ENCODE results near the gene ZNF263.

ZNF263 gene

GRCh38 chr16:3264137-3265036 is 18.9 kb upstream of the ZNF263 start (continued):
- TF ChIP-seq ZNF37A (tag by site-specific recombination; IDR thresholded peaks at IDR 0.05): no peak; the same call in 1 of the 2 replicates
- no peak for TF ChIP-seq RBAK (tag by site-specific recombination; IDR thresholded peaks at IDR 0.05)
- peak; percentile 80 for TF ChIP-seq PRDM1 (tag by site-specific recombination; IDR thresholded peaks at IDR 0.05)
- no peak for TF ChIP-seq ZNF571 (tag by site-specific recombination; IDR thresholded peaks at IDR 0.05)
- TF ChIP-seq ZNF133 (tag by site-specific recombination; IDR thresholded peaks at IDR 0.05): 0 out of 2 replicates have a peak, but pooled peaks have one; percentile 15
- no peak for TF ChIP-seq ZNF174 (tag by site-specific recombination; IDR thresholded peaks at IDR 0.05)
- no peak for TF ChIP-seq ZNF529 (tag by site-specific recombination; IDR thresholded peaks at IDR 0.05; ENCODE audit: insufficient replicate concordance)
- TF ChIP-seq ZNF140 (tag by site-specific recombination; IDR thresholded peaks at IDR 0.05): no peak
- TF ChIP-seq GLIS2 (tag by site-specific recombination; IDR thresholded peaks at IDR 0.05): peak; percentile 99
- TF ChIP-seq ZNF707 (tag by site-specific recombination; IDR thresholded peaks at IDR 0.05): no peak
- TF ChIP-seq ZNF658 (tag by site-specific recombination; IDR thresholded peaks at IDR 0.05): no peak
- TF ChIP-seq, protein P1, sequence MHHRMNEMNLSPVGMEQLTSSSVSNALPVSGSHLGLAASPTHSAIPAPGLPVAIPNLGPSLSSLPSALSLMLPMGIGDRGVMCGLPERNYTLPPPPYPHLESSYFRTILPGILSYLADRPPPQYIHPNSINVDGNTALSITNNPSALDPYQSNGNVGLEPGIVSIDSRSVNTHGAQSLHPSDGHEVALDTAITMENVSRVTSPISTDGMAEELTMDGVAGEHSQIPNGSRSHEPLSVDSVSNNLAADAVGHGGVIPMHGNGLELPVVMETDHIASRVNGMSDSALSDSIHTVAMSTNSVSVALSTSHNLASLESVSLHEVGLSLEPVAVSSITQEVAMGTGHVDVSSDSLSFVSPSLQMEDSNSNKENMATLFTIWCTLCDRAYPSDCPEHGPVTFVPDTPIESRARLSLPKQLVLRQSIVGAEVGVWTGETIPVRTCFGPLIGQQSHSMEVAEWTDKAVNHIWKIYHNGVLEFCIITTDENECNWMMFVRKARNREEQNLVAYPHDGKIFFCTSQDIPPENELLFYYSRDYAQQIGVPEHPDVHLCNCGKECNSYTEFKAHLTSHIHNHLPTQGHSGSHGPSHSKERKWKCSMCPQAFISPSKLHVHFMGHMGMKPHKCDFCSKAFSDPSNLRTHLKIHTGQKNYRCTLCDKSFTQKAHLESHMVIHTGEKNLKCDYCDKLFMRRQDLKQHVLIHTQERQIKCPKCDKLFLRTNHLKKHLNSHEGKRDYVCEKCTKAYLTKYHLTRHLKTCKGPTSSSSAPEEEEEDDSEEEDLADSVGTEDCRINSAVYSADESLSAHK (tag by site-specific recombination; IDR thresholded peaks at IDR 0.05): 0 out of 2 replicates have a peak, but pooled peaks have one; percentile 5
- TF ChIP-seq ZNF548 (tag by site-specific recombination; IDR thresholded peaks at IDR 0.05): no peak
- TF ChIP-seq ZNF362 (tag by site-specific recombination; IDR thresholded peaks at IDR 0.05): no peak
- TF ChIP-seq ZNF155 (tag by site-specific recombination; IDR thresholded peaks at IDR 0.05): no peak
- TF ChIP-seq, protein P2, sequence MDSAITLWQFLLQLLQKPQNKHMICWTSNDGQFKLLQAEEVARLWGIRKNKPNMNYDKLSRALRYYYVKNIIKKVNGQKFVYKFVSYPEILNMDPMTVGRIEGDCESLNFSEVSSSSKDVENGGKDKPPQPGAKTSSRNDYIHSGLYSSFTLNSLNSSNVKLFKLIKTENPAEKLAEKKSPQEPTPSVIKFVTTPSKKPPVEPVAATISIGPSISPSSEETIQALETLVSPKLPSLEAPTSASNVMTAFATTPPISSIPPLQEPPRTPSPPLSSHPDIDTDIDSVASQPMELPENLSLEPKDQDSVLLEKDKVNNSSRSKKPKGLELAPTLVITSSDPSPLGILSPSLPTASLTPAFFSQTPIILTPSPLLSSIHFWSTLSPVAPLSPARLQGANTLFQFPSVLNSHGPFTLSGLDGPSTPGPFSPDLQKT (IDR thresholded peaks at IDR 0.05; ENCODE audit: borderline replicate concordance, low read depth, low read length): no peak
- TF ChIP-seq ZNF785 (tag by site-specific recombination; IDR thresholded peaks at IDR 0.05): no peak
- TF ChIP-seq TCF7L2 (IDR thresholded peaks at IDR 0.05; ENCODE audit: borderline replicate concordance, low read depth, low read length): no peak
- TF ChIP-seq KLF1 (tag by site-specific recombination; IDR thresholded peaks at IDR 0.05): peak; percentile 7; the same call in 1 of the 2 replicates
- no peak for TF ChIP-seq ZNF280D (tag by site-specific recombination; IDR thresholded peaks at IDR 0.05)
- TF ChIP-seq, protein P3, sequence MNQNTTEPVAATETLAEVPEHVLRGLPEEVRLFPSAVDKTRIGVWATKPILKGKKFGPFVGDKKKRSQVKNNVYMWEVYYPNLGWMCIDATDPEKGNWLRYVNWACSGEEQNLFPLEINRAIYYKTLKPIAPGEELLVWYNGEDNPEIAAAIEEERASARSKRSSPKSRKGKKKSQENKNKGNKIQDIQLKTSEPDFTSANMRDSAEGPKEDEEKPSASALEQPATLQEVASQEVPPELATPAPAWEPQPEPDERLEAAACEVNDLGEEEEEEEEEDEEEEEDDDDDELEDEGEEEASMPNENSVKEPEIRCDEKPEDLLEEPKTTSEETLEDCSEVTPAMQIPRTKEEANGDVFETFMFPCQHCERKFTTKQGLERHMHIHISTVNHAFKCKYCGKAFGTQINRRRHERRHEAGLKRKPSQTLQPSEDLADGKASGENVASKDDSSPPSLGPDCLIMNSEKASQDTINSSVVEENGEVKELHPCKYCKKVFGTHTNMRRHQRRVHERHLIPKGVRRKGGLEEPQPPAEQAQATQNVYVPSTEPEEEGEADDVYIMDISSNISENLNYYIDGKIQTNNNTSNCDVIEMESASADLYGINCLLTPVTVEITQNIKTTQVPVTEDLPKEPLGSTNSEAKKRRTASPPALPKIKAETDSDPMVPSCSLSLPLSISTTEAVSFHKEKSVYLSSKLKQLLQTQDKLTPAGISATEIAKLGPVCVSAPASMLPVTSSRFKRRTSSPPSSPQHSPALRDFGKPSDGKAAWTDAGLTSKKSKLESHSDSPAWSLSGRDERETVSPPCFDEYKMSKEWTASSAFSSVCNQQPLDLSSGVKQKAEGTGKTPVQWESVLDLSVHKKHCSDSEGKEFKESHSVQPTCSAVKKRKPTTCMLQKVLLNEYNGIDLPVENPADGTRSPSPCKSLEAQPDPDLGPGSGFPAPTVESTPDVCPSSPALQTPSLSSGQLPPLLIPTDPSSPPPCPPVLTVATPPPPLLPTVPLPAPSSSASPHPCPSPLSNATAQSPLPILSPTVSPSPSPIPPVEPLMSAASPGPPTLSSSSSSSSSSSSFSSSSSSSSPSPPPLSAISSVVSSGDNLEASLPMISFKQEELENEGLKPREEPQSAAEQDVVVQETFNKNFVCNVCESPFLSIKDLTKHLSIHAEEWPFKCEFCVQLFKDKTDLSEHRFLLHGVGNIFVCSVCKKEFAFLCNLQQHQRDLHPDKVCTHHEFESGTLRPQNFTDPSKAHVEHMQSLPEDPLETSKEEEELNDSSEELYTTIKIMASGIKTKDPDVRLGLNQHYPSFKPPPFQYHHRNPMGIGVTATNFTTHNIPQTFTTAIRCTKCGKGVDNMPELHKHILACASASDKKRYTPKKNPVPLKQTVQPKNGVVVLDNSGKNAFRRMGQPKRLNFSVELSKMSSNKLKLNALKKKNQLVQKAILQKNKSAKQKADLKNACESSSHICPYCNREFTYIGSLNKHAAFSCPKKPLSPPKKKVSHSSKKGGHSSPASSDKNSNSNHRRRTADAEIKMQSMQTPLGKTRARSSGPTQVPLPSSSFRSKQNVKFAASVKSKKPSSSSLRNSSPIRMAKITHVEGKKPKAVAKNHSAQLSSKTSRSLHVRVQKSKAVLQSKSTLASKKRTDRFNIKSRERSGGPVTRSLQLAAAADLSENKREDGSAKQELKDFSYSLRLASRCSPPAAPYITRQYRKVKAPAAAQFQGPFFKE (tag by site-specific recombination; IDR thresholded peaks at IDR 0.05; ENCODE audit: borderline replicate concordance): no peak
- TF ChIP-seq ZNF394 (tag by site-specific recombination; IDR thresholded peaks at IDR 0.05; ENCODE audit: borderline replicate concordance): peak; percentile 68; the same call in 1 of the 2 replicates
- no peak for TF ChIP-seq PRDM6 (tag by site-specific recombination; IDR thresholded peaks at IDR 0.05)

All from HEK293 (cell line).